ENCODE results near the gene ITGA5. TPM values are rescaled to one million over a fixed set of nuclear protein-coding genes. Genes with fewer than 3 reads are reported as not detected.
A peak's percentile ranks its signal among the peaks of the same experiment; 100 is the strongest.

The ITGA5 gene
- total RNA-seq, 1 donor from 2014 or later: 1.8 TPM

DNA sequence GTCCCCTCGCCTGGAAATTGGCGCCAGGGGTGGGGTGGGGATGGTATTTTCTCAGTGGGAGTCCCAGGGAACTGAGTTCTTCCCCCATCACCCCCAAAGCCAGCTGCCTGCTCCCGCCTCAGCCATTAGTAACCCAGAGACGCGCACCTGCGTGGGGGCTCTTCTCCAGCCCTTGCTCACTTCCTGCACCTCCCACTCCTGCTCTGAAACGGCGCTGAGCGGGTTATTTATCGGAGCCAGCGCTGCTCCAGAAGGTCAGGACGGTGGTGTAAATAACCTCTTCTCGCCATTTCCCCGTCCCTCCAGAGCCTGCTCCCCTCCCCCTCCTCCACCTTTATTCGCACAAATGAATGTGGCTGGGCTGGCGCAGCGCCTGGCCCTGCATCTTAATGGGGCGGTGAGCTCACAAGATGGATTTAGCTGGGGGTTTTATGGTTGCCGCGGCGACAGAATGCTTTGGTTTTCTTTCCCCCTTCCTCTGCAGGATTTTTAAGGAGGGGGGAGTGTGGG is 67.0 kb downstream of the ITGA5 start:
- H3K4me1 Mint-ChIP-seq (ENCODE audit: low read depth, unreplicated experiment): peaks cover 57% of the 10 kb centered on the region

DNA sequence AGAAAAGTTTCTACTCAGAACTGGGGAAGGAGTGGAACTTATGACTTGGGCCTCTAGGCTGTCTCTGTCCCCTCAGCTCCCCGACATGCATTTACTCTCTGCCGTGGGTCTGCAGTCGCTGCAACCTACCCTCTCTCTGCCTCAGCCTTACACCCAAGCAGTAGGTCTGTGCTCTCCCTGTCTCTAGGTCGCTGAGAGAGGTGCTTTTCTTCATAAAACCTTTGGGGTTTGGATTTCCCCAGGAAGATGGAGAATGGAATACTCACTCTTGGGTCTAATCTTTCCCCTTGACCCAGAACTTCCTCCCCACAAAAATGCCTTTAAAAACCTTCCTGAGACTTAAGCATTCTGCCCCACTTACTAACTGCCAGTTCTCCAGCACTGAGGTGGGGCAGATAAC is 67.7 kb downstream of the ITGA5 start:
- peaks cover 12% of the 10 kb centered on the region for H3K36me3 Mint-ChIP-seq (ENCODE audit: unreplicated experiment)
- no peak overlapping the region for H3K4me3 Mint-ChIP-seq (ENCODE audit: unreplicated experiment)
- TF ChIP-seq, protein P1, sequence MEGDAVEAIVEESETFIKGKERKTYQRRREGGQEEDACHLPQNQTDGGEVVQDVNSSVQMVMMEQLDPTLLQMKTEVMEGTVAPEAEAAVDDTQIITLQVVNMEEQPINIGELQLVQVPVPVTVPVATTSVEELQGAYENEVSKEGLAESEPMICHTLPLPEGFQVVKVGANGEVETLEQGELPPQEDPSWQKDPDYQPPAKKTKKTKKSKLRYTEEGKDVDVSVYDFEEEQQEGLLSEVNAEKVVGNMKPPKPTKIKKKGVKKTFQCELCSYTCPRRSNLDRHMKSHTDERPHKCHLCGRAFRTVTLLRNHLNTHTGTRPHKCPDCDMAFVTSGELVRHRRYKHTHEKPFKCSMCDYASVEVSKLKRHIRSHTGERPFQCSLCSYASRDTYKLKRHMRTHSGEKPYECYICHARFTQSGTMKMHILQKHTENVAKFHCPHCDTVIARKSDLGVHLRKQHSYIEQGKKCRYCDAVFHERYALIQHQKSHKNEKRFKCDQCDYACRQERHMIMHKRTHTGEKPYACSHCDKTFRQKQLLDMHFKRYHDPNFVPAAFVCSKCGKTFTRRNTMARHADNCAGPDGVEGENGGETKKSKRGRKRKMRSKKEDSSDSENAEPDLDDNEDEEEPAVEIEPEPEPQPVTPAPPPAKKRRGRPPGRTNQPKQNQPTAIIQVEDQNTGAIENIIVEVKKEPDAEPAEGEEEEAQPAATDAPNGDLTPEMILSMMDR (IDR thresholded peaks at IDR 0.05; ENCODE audit: partially characterized antibody, unreplicated experiment): no peak
- peaks cover 51% of the 10 kb centered on the region for H3K4me1 Mint-ChIP-seq (ENCODE audit: low read depth, unreplicated experiment)
- peaks cover 10% of the 10 kb centered on the region for H3K27me3 Mint-ChIP-seq (ENCODE audit: unreplicated experiment)
- peaks cover 10% of the 10 kb centered on the region for H3K9me3 Mint-ChIP-seq (ENCODE audit: unreplicated experiment)
- DNase-seq: no peak
- H3K27ac Mint-ChIP-seq (ENCODE audit: unreplicated experiment): peak overlapping the region; percentile 89

More for the DNA sequence above, 67.0 kb downstream of the ITGA5 start:
- H3K9me3 Mint-ChIP-seq (ENCODE audit: unreplicated experiment): peaks cover 10% of the 10 kb centered on the region
- H3K27ac Mint-ChIP-seq (ENCODE audit: unreplicated experiment): peak overlapping the region; percentile 89
- peaks cover 11% of the 10 kb centered on the region for H3K27me3 Mint-ChIP-seq (ENCODE audit: unreplicated experiment)
- peak overlapping the region; percentile 86 for H3K4me3 Mint-ChIP-seq (ENCODE audit: unreplicated experiment)
- H3K36me3 Mint-ChIP-seq (ENCODE audit: unreplicated experiment): peaks cover 8% of the 10 kb centered on the region
- peak; percentile 65 for DNase-seq
- TF ChIP-seq, protein P1 (IDR thresholded peaks at IDR 0.05; ENCODE audit: partially characterized antibody, unreplicated experiment): no peak

DNA sequence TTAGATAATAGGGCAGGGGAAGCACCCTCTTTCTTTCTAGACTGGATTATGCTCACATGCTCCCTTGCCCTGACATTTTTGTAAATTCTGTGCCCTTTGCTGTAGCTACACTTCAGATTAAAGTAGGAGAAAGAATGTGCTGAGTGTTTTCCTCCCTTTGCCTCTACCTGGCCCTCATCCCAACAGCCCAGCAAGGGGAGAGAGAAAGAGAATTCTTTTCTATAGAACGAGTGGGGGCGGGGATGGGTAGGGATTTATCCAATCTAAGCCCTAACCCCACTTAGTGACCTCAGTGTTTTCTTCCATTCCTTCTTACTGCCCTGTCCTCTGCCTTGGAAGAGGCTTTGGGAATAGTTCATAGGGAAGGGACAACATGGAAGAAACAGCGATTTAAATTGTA is 68.3 kb downstream of the ITGA5 start:
- Mint-ChIP-seq H3K27me3 (ENCODE audit: unreplicated experiment) (peaks cover 6% of the 10 kb centered on the region), H3K27ac (ENCODE audit: unreplicated experiment) (peak overlapping the region; percentile 62), H3K36me3 (ENCODE audit: unreplicated experiment) (peaks cover 12% of the 10 kb centered on the region), H3K4me3 (ENCODE audit: unreplicated experiment) (no peak overlapping the region), H3K4me1 (ENCODE audit: low read depth, unreplicated experiment) (peaks cover 47% of the 10 kb centered on the region), H3K9me3 (ENCODE audit: unreplicated experiment) (peaks cover 10% of the 10 kb centered on the region)
- TF ChIP-seq, protein P1 (IDR thresholded peaks at IDR 0.05; ENCODE audit: partially characterized antibody, unreplicated experiment): no peak
- DNase-seq: no peak

DNA sequence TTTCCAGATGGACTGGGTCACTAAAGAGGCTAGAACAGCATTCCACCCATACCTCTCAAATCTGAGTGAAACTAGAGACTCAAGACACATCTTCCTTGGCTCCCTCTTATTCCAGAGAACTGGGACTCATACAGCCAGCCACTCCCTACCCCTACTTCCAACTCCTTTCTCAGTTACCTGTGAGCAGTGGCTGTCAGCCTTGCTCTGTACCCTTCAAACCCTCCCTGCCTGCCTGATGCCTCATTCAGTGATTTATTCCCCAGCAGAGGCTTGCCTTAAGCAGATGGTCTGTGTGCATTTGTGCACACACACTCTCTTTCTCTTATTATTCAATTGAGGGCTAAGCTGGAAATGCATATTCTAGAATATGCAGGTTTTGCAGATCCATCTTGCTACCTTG is 69.4 kb downstream of the ITGA5 start:
- DNase-seq: no peak
- Mint-ChIP-seq H3K36me3 (ENCODE audit: unreplicated experiment) (peaks cover 12% of the 10 kb centered on the region), H3K27ac (ENCODE audit: unreplicated experiment) (peak overlapping the region; percentile 53), H3K4me3 (ENCODE audit: unreplicated experiment) (no peak overlapping the region), H3K27me3 (ENCODE audit: unreplicated experiment) (peaks cover 4% of the 10 kb centered on the region), H3K9me3 (ENCODE audit: unreplicated experiment) (peaks cover 8% of the 10 kb centered on the region), H3K4me1 (ENCODE audit: low read depth, unreplicated experiment) (peaks cover 38% of the 10 kb centered on the region)
- TF ChIP-seq, protein P1 (IDR thresholded peaks at IDR 0.05; ENCODE audit: partially characterized antibody, unreplicated experiment): no peak

DNA sequence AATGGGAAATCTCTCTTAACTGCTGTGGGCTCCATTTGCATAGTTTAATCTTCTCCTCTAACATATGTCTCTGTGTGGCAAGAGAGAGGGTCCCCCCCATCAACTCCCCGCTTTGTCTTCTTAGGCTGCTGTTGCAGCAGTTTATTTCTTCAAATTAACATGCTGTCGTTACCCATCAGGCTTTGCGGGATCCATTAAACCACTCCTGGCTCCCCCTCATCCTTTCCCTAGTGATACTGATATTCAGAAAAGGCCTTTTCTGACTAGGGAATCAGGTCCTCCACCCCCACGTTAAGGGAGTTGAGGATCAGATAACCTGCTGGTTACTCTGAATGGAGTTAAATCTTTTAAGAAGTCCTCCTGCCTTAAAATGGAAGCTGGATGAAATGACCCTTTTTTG is 70.0 kb downstream of the ITGA5 start:
- Mint-ChIP-seq H3K4me3 (ENCODE audit: unreplicated experiment) (no peak overlapping the region), H3K36me3 (ENCODE audit: unreplicated experiment) (peaks cover 12% of the 10 kb centered on the region), H3K27ac (ENCODE audit: unreplicated experiment) (no peak overlapping the region), H3K27me3 (ENCODE audit: unreplicated experiment) (peaks cover 4% of the 10 kb centered on the region), H3K4me1 (ENCODE audit: low read depth, unreplicated experiment) (peaks cover 37% of the 10 kb centered on the region), H3K9me3 (ENCODE audit: unreplicated experiment) (peaks cover 8% of the 10 kb centered on the region)
- no peak for DNase-seq
- TF ChIP-seq, protein P1 (IDR thresholded peaks at IDR 0.05; ENCODE audit: partially characterized antibody, unreplicated experiment): no peak

Other genes starting within 250 kb of the ITGA5 start
- 39.3 TPM for gene SMUG1, start 230.3 kb downstream of the ITGA5 start, total RNA-seq (ENCODE audit: unreplicated experiment)
- gene CBX5, start 139.1 kb downstream of the ITGA5 start, total RNA-seq (ENCODE audit: unreplicated experiment): 225 TPM
- 1,556 TPM for gene HNRNPA1, start 138.5 kb downstream of the ITGA5 start, total RNA-seq (ENCODE audit: unreplicated experiment)
- gene NFE2, start 118.3 kb downstream of the ITGA5 start, total RNA-seq (ENCODE audit: unreplicated experiment): not detected
- gene COPZ1, start 94.1 kb downstream of the ITGA5 start, total RNA-seq (ENCODE audit: unreplicated experiment): 88.6 TPM
- gene GPR84, start 54.8 kb downstream of the ITGA5 start, total RNA-seq (ENCODE audit: unreplicated experiment): not detected
- gene ZNF385A, start 34.5 kb downstream of the ITGA5 start, total RNA-seq (ENCODE audit: unreplicated experiment): 26.6 TPM
- not detected for gene GTSF1, start 54.3 kb upstream of the ITGA5 start, total RNA-seq (ENCODE audit: unreplicated experiment)
- gene NCKAP1L, start 78.5 kb upstream of the ITGA5 start, total RNA-seq (ENCODE audit: unreplicated experiment): not detected
- gene PDE1B, start 130.3 kb upstream of the ITGA5 start, total RNA-seq (ENCODE audit: unreplicated experiment): 0.39 TPM
- gene PPP1R1A, start 169.4 kb upstream of the ITGA5 start, total RNA-seq (ENCODE audit: unreplicated experiment): 47.6 TPM
- gene LACRT, start 215.6 kb upstream of the ITGA5 start, total RNA-seq (ENCODE audit: unreplicated experiment): not detected
- not detected for gene DCD, start 229.1 kb upstream of the ITGA5 start, total RNA-seq (ENCODE audit: unreplicated experiment)

Data from glutamatergic neuron (in vitro differentiated cells).